HepG2 (cell line): ENCODE results near the gene UBC. TPM values are rescaled to one million over a fixed set of nuclear protein-coding genes. Genes with fewer than 3 reads are reported as not detected.

ENCODE experiments used
- ATAC-seq: fragments of 200-7000 bp; cut with Tn5 transposase; 3 replicates; pipeline ENCODE4 v1.9.1; 2020; ENCODE audit warnings: mild to moderate bottlenecking, moderate library complexity
- BruUV-seq: library from RNA; stranded (reverse); fragments of 400-500 nt; replicated peaks from 2 replicates; lab custom pipeline; 2021; lab: Mats Ljungman, UMichigan
- CTCF ChIA-PET: fragments of 300-600 bp; formaldehyde crosslinking; extraction: SDS; loops from one replicate; lab custom pipeline; 2021; ENCODE audit warnings: low total read pairs, inconsistent platforms, low intra/inter-chr PET ratio; lab: Yijun Ruan, JAX
- POLR2A ChIA-PET: fragments of 350-600 bp; sonication (Branson Sonifier 250); formaldehyde crosslinking; loops from one replicate; lab custom pipeline; 2020; ENCODE audit warnings: antibody characterized with exemption, inconsistent platforms; lab: Yijun Ruan, JAX
- DNase-seq: peaks from one replicate; pipeline ENCODE4 v3.0.0-alpha.2; 2015; ENCODE audit warnings: low spot score
- FAIRE-seq: peaks from 3 replicates; lab custom pipeline; 2011; peaks lifted over from hg19 to GRCh38; lab: Jason Lieb, UNC
- H2AFZ ChIP-seq: one replicate; pipeline ENCODE4 v1.6.1; 2011; ENCODE audit warnings: low read length, inconsistent platforms
- H3K27ac ChIP-seq: fragments of 300-600 bp; 3 replicates; pipeline ENCODE4 v1.8.0; 2011; ENCODE audit warnings: mixed run types, mild to moderate bottlenecking, mixed read lengths, low read length, inconsistent platforms; ENCODE audit not compliant: insufficient read depth; ENCODE audit errors: extremely low read length
- H3K27me3 ChIP-seq, 2 experiments: fragments of 200-600 bp in 1 of 2; 2 replicates in 1 of 2; 3 replicates in 1 of 2; pipeline versions ENCODE4 v1.6.0 to v1.8.0; 2011; ENCODE audit warnings: low read length in 2 of 2, mild to moderate bottlenecking in 2 of 2, moderate library complexity in 2 of 2, inconsistent platforms in 1 of 2; ENCODE audit not compliant: insufficient read depth in 2 of 2, control insufficient read depth in 1 of 2
- H3K36me3 ChIP-seq, 2 experiments: fragments of 200-600 bp in 1 of 2; replicated peaks in 1 of 2; 2 replicates in 1 of 2; 3 replicates in 1 of 2; pipeline versions ENCODE4 v1.5.1 to v1.8.0; 2011; ENCODE audit warnings: low read length in 2 of 2, inconsistent platforms in 1 of 2; ENCODE audit not compliant: insufficient read depth in 2 of 2, control insufficient read depth in 1 of 2
- H3K4me1 ChIP-seq: 2 replicates; pipeline ENCODE4 v1.5.1; 2012; ENCODE audit warnings: low read length, inconsistent platforms; ENCODE audit not compliant: insufficient read depth
- H3K4me2 ChIP-seq: 2 replicates; pipeline ENCODE4 v1.6.0; 2011; ENCODE audit warnings: low read depth, low read length, inconsistent platforms
- H3K4me3 ChIP-seq, 3 experiments: fragments of 200-600 bp in 1 of 3; sonication (generic), shearing (Covaris generic) in 1 of 3; replicated peaks in 1 of 3; 2 replicates each; pipeline ENCODE4 v1.5.1; 2011 to 2016; ENCODE audit warnings: low read length in 3 of 3, inconsistent platforms in 2 of 3, low read depth in 2 of 3, mild to moderate bottlenecking in 2 of 3, control low read depth in 1 of 3, mixed read lengths in 1 of 3; ENCODE audit not compliant: insufficient read depth in 1 of 3
- H3K79me2 ChIP-seq: one replicate; pipeline ENCODE4 v1.6.1; 2011; ENCODE audit warnings: low read length, inconsistent platforms; ENCODE audit not compliant: insufficient read depth
- H3K9ac ChIP-seq: 2 replicates; pipeline ENCODE4 v1.6.0; 2011; ENCODE audit warnings: mild to moderate bottlenecking, low read depth, low read length, inconsistent platforms; ENCODE audit not compliant: insufficient read depth
- H3K9me3 ChIP-seq: 2 replicates; pipeline ENCODE4 v1.5.1; 2012; ENCODE audit warnings: mild to moderate bottlenecking, low read length
- H4K20me1 ChIP-seq: 2 replicates; pipeline ENCODE4 v1.6.0; 2011; ENCODE audit warnings: inconsistent platforms, mild to moderate bottlenecking, low read length, moderate library complexity; ENCODE audit not compliant: insufficient read depth
- CTCF ChIP-seq: sonication (generic); formaldehyde crosslinking; IDR thresholded peaks from 2 replicates; pipeline ENCODE4 v1.5.0; 2020; ENCODE audit warnings: mild to moderate bottlenecking, missing genetic modification reagents, moderate library complexity
- HOXA7 ChIP-seq: sonication (generic); formaldehyde crosslinking; IDR thresholded peaks from 2 replicates; pipeline ENCODE4 v1.8.1; 2022; ENCODE audit warnings: mild to moderate bottlenecking, missing genetic modification reagents, moderate library complexity
- NFAT5 ChIP-seq: sonication (generic); formaldehyde crosslinking; IDR thresholded peaks from 2 replicates; pipeline ENCODE4 v1.4.0; 2020; ENCODE audit warnings: missing genetic modification reagents
- SAP130 ChIP-seq: IDR thresholded peaks from 2 replicates; pipeline ENCODE4 v1.6.1; 2016; ENCODE audit warnings: low read depth
- TBX2 ChIP-seq: sonication (generic); formaldehyde crosslinking; IDR thresholded peaks from 2 replicates; pipeline ENCODE4 v1.5.0; 2020; ENCODE audit warnings: missing genetic modification reagents, mild to moderate bottlenecking, borderline replicate concordance
- ZNF276 ChIP-seq: sonication (generic); formaldehyde crosslinking; IDR thresholded peaks from 2 replicates; pipeline ENCODE4 v1.4.0; 2020; ENCODE audit warnings: mild to moderate bottlenecking, low read depth, missing genetic modification reagents
- ZNF335 ChIP-seq: sonication (generic); formaldehyde crosslinking; IDR thresholded peaks from 2 replicates; pipeline ENCODE4 v1.4.0; 2020; ENCODE audit warnings: missing genetic modification reagents
- ZNF703 ChIP-seq: sonication (generic); formaldehyde crosslinking; IDR thresholded peaks from 2 replicates; pipeline ENCODE4 v1.5.1; 2020; ENCODE audit warnings: missing genetic modification reagents, mild to moderate bottlenecking, moderate library complexity, borderline replicate concordance
- WGBS: methylation state at CpG from one replicate; pipeline ENCODE4 v1.1.6; 2017; ENCODE audit warnings: low lambda C conversion rate; 5-methylcytosine and 5-hydroxymethylcytosine counted together
- in situ Hi-C: cut with HindIII; loops from 2 replicates; pipeline ENCODE4 v1.10.0; 2017; ENCODE audit warnings: low pct_unique_long_range_greater_than_20kb; ENCODE audit not compliant: extremely low pct_ligation_motif_present
- intact Hi-C: fragments of 100-400 bp; cut with micrococcal nuclease; formaldehyde crosslinking; loops from one replicate; pipeline ENCODE4 v1.10.0; 2022; ENCODE audit not compliant: unreplicated experiment
- polyA plus RNA-seq, 8 experiments: library from polyadenylated mRNA; depleted of rRNA in 3 of 8; stranded (reverse) in 7 of 8; unstranded in 1 of 8; fragments of >200 nt; fragmentation: Illumina TruSeq in 4 of 8; extraction: Trizol in 4 of 8; gene quantifications; 2 replicates each; pipeline versions ENCODE4 v1.2.1 to v1.2.3, GENCODE V29; 2011 to 2016; ENCODE audit warnings: low read depth in 4 of 8, missing spikeins in 1 of 8, mixed read lengths in 1 of 8; ENCODE audit not compliant: insufficient read depth in 1 of 8
- total RNA-seq, 5 experiments: library from RNA; depleted of rRNA; stranded (reverse); fragments of >200 nt; fragmentation: Illumina TruSeq; extraction: Trizol; gene quantifications; 2 replicates each; pipeline ENCODE4 v1.2.3, GENCODE V29; 2016; ENCODE audit warnings: low read depth in 1 of 5

UBC gene
- total and polyA plus RNA-seq, 2 of the 13 experiments (the other 11 are each of a cell fraction or from before 2014, with no cell fraction given), result 805 to 1,432 TPM

- TSS peak; percentile 49 for BruUV-seq
- Histone ChIP-seq H3K27me3 (no peaks in the 10 kb centered on the region; a peak in 1 of 5 replicates), H3K4me3 (peak overlapping the region; percentile 76 to 94 (median 85)), H3K79me2 (peaks cover 60% of the 10 kb centered on the region), H3K9me3 (no peaks in the 10 kb centered on the region), H3K36me3 (peaks cover 6 to 24% of the 10 kb centered on the region in 2 experiments), H3K27ac (peak overlapping the region; percentile 72), H3K4me2 (peak overlapping the region; percentile 92), H3K4me1 (peaks cover 76% of the 10 kb centered on the region), H4K20me1 (peaks cover 3% of the 10 kb centered on the region), H3K9ac (peak overlapping the region; percentile 89), H2AFZ (no peak overlapping the region)
- no peak for DNase-seq
- POLR2A ChIA-PET, result interaction anchor here (0.9 to 3.3 kb wide), 11 partner anchors 8 to 88 kb away, joined by 3 to 16 read pairs (median 4); partner anchors contain the start of gene UBC
- WGBS, result 38% methylated on average over 8 of the region's 8 CpGs
- no peak for FAIRE-seq
- no peak for ATAC-seq
- CTCF ChIA-PET, result interaction anchor here (2.9 kb wide), 1 partner anchor 37 kb away, joined by 18 read pairs; no protein-coding TSS in a partner anchor
- in situ Hi-C loops, result no loop called here
- intact Hi-C loops, result loop anchor here (2.0 to 5.0 kb wide), 2 partner anchors 37 to 40 kb away; no protein-coding TSS in a partner anchor
- 0 out of 2 replicates have a peak, but pooled peaks have one; percentile 4 for TF ChIP-seq TBX2 (CRISPR knock-in tag)
- TF ChIP-seq SAP130 (CRISPR knock-in tag), result no peak
- no peak for TF ChIP-seq ZNF703 (CRISPR knock-in tag)
- TF ChIP-seq HOXA7 (CRISPR knock-in tag), result no peak
- no peak for TF ChIP-seq CTCF (CRISPR knock-in tag)
- no peak for TF ChIP-seq ZNF335 (CRISPR knock-in tag)
- TF ChIP-seq NFAT5 (CRISPR knock-in tag), result no peak
- TF ChIP-seq ZNF276 (CRISPR knock-in tag), result no peak
Measured at GRCh38 chr12:124861898-124862676, 52.4 kb downstream of the UBC start.
